GM12872 (cell line): Measurements from ENCODE around the gene GJA1.

Experiments
- TF ChIP-seq, protein P1 (sequence below): IDR thresholded peaks from 3 replicates; pipeline ENCODE4 v1.5.1; 2011; ENCODE audit warnings: low read depth, mild to moderate bottlenecking, low read length, moderate library complexity; ENCODE audit not compliant: insufficient read depth

Gene GJA1

DNA sequence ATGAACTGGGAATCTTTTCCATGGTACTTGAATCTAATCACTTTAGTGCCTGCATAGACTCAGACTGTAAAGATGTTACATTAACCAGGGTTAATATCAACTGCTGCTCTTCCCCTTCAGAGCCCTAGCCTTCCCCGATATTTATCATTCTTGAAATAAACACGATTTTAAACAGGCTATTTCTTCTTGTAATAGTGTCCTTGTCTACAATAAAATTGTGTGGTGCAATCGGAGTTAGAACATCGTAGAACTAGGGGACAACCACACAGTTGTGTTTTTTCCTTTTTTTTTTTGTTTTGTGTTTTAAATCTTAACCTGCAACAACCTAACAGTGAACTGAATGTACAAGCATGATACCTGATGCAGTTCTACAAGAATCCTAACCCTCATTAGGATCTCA, 4.5 kb downstream of the GJA1 start:
- TF ChIP-seq, protein P1, sequence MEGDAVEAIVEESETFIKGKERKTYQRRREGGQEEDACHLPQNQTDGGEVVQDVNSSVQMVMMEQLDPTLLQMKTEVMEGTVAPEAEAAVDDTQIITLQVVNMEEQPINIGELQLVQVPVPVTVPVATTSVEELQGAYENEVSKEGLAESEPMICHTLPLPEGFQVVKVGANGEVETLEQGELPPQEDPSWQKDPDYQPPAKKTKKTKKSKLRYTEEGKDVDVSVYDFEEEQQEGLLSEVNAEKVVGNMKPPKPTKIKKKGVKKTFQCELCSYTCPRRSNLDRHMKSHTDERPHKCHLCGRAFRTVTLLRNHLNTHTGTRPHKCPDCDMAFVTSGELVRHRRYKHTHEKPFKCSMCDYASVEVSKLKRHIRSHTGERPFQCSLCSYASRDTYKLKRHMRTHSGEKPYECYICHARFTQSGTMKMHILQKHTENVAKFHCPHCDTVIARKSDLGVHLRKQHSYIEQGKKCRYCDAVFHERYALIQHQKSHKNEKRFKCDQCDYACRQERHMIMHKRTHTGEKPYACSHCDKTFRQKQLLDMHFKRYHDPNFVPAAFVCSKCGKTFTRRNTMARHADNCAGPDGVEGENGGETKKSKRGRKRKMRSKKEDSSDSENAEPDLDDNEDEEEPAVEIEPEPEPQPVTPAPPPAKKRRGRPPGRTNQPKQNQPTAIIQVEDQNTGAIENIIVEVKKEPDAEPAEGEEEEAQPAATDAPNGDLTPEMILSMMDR, result no peak

DNA sequence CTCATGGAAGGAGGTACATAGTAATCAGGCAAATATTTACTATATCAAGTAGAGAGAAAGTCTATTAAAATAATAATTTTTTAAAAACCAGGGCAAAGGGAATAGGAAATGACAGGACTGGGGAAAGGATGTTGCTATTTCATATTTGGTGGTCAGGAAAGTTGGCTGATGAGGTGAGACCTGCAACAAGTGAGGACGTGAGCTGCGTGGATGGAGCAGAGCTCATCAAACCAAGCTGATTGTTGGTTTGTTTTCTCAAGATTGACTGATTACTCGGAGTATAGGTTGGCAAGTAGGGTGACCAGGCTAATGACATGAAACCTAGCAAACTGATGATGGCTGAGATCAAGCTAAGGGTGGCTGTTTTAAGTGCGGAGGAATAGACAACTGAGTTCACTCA, 6.0 kb downstream of the GJA1 start:
- TF ChIP-seq, protein P1, result no peak

DNA sequence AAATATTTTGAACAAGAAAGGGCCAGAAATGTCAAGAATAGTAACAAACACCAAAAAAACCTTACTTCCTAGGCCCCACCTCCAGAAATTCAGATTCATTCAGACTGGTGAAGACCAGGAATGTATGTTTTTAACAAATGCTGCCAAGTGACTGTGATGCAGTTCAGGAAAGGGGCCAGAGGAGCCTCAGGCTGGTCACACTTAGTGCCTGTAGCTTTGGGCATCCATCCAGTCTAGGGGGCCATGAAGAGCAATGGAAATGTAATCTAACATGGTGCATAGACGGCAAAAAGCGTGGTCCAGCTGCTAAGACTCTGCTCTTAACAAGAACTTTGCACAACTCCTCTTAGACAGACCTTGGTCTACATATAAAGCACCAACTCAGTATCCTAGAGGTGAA, 7.1 kb downstream of the GJA1 start:
- TF ChIP-seq, protein P1, result no peak

GRCh38 chr6:121443971-121444541, 8.6 kb downstream of the GJA1 start:
- TF ChIP-seq, protein P1, result no peak

DNA sequence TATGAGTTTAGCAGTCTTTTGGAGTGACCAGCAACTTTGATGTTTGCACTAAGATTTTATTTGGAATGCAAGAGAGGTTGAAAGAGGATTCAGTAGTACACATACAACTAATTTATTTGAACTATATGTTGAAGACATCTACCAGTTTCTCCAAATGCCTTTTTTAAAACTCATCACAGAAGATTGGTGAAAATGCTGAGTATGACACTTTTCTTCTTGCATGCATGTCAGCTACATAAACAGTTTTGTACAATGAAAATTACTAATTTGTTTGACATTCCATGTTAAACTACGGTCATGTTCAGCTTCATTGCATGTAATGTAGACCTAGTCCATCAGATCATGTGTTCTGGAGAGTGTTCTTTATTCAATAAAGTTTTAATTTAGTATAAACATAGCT, 13.9 kb downstream of the GJA1 start:
- TF ChIP-seq, protein P1, result no peak

- TF ChIP-seq, protein P1, result no peak
These were observed 14.8 kb downstream of the GJA1 start for GRCh38 chr6:121450242-121450641.

DNA sequence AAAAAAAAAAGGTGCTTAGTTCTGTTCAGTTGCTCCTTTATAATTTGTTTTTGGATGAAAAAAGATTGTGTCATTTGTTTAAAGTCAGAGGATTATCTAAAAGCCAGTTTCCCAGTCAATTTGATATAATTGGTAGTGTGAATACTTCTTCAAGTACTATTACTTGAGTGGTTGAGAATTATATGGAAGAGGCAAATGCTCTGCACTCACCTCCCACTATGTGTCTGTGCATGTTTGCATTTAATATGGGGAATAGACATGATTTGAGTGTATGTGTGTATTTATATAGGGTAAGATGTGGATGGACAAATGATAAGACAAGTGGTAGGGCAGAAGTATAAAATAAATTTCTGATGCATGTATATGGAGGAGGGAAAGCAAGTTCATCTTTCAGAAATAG, 15.8 kb downstream of the GJA1 start:
- TF ChIP-seq, protein P1, result no peak
